ENCODE data around the gene KCNJ5. TPM values are rescaled to one million over a fixed set of nuclear protein-coding genes. Genes with fewer than 3 reads are reported as not detected.

KCNJ5 gene
- total and polyA plus RNA-seq, 2 experiments from 2014 or later: not detected

GRCh38 chr11:128857341-128857740, 33.8 kb upstream of the KCNJ5 start:
- Histone ChIP-seq H2AFZ (no peak overlapping the region), H3K4me3 (no peak overlapping the region), H3K79me2 (replicated peaks; ENCODE audit: insufficient read depth) (no peaks in the 10 kb centered on the region), H3K27me3 (ENCODE audit: insufficient read depth) (peaks cover 6% of the 10 kb centered on the region; the same call in 1 of the 2 replicates), H3K9me2 (ENCODE audit: insufficient read depth) (no peaks in the 10 kb centered on the region), H3K4me2 (no peak overlapping the region), H3K27ac (ENCODE audit: low read depth) (no peak overlapping the region), H3K36me3 (ENCODE audit: insufficient read depth) (no peaks in the 10 kb centered on the region), H3F3A (replicated peaks; ENCODE audit: low read depth) (no peaks in the 10 kb centered on the region), H3K4me1 (ENCODE audit: insufficient read depth) (0 out of 2 replicates have a peak, but pooled peaks cover 3% of the 10 kb centered on the region), H4K20me1 (replicated peaks; ENCODE audit: insufficient read depth) (no peaks in the 10 kb centered on the region)
- Mint-ChIP-seq H3K4me3 (no peak overlapping the region), H3K36me3 (ENCODE audit: low read depth) (no peaks in the 10 kb centered on the region), H3K27me3 (ENCODE audit: insufficient read depth, low read depth, poor library complexity) (peaks cover 10% of the 10 kb centered on the region), H3K9me3 (no peaks in the 10 kb centered on the region), H3K4me1 (peaks cover 5% of the 10 kb centered on the region; the same call in 2 of the 3 replicates), H3K27ac (no peak overlapping the region)
- TF ChIP-seq EZH2phosphoT487 (IDR thresholded peaks at IDR 0.05; ENCODE audit: unreplicated experiment) (no peak), ETS1 (IDR thresholded peaks at IDR 0.05) (no peak), NANOG (IDR thresholded peaks at IDR 0.05; ENCODE audit: borderline replicate concordance) (no peak), STAT1 (IDR thresholded peaks at IDR 0.05; ENCODE audit: unreplicated experiment) (no peak), ZNF331 (CRISPR knock-in tag; IDR thresholded peaks at IDR 0.05; ENCODE audit: low read depth) (no peak), REST (IDR thresholded peaks at IDR 0.05; ENCODE audit: unreplicated experiment) (no peak), JUNB (IDR thresholded peaks at IDR 0.05; ENCODE audit: unreplicated experiment) (no peak), EZH2 (IDR thresholded peaks at IDR 0.05; ENCODE audit: low read depth, unreplicated experiment) (no peak), POLR2AphosphoS5 (IDR thresholded peaks at IDR 0.05; ENCODE audit: low read depth) (no peak), CREB1 (CRISPR knock-in tag; IDR thresholded peaks at IDR 0.05; ENCODE audit: low read depth) (no peak), ZNF114 (CRISPR knock-in tag; IDR thresholded peaks at IDR 0.05) (no peak)
- TF ChIP-seq, protein P1, sequence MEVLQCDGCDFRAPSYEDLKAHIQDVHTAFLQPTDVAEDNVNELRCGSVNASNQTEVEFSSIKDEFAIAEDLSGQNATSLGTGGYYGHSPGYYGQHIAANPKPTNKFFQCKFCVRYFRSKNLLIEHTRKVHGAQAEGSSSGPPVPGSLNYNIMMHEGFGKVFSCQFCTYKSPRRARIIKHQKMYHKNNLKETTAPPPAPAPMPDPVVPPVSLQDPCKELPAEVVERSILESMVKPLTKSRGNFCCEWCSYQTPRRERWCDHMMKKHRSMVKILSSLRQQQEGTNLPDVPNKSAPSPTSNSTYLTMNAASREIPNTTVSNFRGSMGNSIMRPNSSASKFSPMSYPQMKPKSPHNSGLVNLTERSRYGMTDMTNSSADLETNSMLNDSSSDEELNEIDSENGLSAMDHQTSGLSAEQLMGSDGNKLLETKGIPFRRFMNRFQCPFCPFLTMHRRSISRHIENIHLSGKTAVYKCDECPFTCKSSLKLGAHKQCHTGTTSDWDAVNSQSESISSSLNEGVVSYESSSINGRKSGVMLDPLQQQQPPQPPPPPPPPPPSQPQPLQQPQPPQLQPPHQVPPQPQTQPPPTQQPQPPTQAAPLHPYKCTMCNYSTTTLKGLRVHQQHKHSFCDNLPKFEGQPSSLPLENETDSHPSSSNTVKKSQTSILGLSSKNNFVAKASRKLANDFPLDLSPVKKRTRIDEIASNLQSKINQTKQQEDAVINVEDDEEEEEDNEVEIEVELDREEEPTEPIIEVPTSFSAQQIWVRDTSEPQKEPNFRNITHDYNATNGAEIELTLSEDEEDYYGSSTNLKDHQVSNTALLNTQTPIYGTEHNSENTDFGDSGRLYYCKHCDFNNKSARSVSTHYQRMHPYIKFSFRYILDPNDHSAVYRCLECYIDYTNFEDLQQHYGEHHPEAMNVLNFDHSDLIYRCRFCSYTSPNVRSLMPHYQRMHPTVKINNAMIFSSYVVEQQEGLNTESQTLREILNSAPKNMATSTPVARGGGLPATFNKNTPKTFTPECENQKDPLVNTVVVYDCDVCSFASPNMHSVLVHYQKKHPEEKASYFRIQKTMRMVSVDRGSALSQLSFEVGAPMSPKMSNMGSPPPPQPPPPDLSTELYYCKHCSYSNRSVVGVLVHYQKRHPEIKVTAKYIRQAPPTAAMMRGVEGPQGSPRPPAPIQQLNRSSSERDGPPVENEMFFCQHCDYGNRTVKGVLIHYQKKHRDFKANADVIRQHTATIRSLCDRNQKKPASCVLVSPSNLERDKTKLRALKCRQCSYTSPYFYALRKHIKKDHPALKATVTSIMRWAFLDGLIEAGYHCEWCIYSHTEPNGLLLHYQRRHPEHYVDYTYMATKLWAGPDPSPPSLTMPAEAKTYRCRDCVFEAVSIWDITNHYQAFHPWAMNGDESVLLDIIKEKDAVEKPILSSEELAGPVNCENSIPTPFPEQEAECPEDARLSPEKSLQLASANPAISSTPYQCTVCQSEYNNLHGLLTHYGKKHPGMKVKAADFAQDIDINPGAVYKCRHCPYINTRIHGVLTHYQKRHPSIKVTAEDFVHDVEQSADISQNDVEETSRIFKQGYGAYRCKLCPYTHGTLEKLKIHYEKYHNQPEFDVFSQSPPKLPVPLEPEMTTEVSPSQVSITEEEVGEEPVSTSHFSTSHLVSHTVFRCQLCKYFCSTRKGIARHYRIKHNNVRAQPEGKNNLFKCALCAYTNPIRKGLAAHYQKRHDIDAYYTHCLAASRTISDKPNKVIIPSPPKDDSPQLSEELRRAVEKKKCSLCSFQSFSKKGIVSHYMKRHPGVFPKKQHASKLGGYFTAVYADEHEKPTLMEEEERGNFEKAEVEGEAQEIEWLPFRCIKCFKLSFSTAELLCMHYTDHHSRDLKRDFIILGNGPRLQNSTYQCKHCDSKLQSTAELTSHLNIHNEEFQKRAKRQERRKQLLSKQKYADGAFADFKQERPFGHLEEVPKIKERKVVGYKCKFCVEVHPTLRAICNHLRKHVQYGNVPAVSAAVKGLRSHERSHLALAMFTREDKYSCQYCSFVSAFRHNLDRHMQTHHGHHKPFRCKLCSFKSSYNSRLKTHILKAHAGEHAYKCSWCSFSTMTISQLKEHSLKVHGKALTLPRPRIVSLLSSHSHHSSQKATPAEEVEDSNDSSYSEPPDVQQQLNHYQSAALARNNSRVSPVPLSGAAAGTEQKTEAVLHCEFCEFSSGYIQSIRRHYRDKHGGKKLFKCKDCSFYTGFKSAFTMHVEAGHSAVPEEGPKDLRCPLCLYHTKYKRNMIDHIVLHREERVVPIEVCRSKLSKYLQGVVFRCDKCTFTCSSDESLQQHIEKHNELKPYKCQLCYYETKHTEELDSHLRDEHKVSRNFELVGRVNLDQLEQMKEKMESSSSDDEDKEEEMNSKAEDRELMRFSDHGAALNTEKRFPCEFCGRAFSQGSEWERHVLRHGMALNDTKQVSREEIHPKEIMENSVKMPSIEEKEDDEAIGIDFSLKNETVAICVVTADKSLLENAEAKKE (CRISPR knock-in tag; IDR thresholded peaks at IDR 0.05): no peak
- TF ChIP-seq, protein P2, sequence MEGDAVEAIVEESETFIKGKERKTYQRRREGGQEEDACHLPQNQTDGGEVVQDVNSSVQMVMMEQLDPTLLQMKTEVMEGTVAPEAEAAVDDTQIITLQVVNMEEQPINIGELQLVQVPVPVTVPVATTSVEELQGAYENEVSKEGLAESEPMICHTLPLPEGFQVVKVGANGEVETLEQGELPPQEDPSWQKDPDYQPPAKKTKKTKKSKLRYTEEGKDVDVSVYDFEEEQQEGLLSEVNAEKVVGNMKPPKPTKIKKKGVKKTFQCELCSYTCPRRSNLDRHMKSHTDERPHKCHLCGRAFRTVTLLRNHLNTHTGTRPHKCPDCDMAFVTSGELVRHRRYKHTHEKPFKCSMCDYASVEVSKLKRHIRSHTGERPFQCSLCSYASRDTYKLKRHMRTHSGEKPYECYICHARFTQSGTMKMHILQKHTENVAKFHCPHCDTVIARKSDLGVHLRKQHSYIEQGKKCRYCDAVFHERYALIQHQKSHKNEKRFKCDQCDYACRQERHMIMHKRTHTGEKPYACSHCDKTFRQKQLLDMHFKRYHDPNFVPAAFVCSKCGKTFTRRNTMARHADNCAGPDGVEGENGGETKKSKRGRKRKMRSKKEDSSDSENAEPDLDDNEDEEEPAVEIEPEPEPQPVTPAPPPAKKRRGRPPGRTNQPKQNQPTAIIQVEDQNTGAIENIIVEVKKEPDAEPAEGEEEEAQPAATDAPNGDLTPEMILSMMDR (conservative IDR thresholded peaks at IDR 0.05; ENCODE audit: low read depth in 2 of 2): no peak
- no peak for ATAC-seq
- DNase-seq (ENCODE audit: low spot score): no peak

Measured in GM23338 (cell line).